HUES64 (cell line): Measurements from ENCODE around the gene CPSF3.
A peak's percentile ranks its signal among the peaks of the same experiment; 100 is the strongest.
"Not testable (repeated sequence)": the region's sequence is repeated elsewhere in the genome, so short reads cannot be mapped to it uniquely, and the experiment has no call there.

Source experiments
- H3K27ac ChIP-seq: 2 replicates; pipeline ENCODE4 v1.7.0; 2013; ENCODE audit warnings: low read depth, low read length, inconsistent platforms
- H3K27me3 ChIP-seq: 2 replicates; pipeline ENCODE4 v1.6.1; 2013; ENCODE audit warnings: mild to moderate bottlenecking, low read length; ENCODE audit not compliant: insufficient read depth
- H3K36me3 ChIP-seq: 2 replicates; pipeline ENCODE4 v1.6.1; 2013; ENCODE audit warnings: mild to moderate bottlenecking, low read length; ENCODE audit not compliant: insufficient read depth
- H3K4me1 ChIP-seq: 2 replicates; pipeline ENCODE4 v1.6.1; 2013; ENCODE audit warnings: mild to moderate bottlenecking, low read length, moderate library complexity; ENCODE audit not compliant: insufficient read depth
- H3K4me3 ChIP-seq: 2 replicates; pipeline ENCODE4 v1.5.1; 2013; ENCODE audit warnings: mild to moderate bottlenecking, low read length, moderate library complexity
- H3K9ac ChIP-seq: 2 replicates; pipeline ENCODE4 v1.6.1; 2013; ENCODE audit warnings: mild to moderate bottlenecking, low read depth, low read length
- H3K9me3 ChIP-seq: 2 replicates; pipeline ENCODE4 v1.6.1; 2013; ENCODE audit warnings: low read depth, low read length; ENCODE audit not compliant: insufficient read depth
- WGBS: fragments of 150-250, 120-280 bp; methylation state at CpG from one replicate; pipeline ENCODE4 v1.1.7; 2013; ENCODE audit warnings: missing lambda C conversion rate; 5-methylcytosine and 5-hydroxymethylcytosine counted together

Gene CPSF3

DNA sequence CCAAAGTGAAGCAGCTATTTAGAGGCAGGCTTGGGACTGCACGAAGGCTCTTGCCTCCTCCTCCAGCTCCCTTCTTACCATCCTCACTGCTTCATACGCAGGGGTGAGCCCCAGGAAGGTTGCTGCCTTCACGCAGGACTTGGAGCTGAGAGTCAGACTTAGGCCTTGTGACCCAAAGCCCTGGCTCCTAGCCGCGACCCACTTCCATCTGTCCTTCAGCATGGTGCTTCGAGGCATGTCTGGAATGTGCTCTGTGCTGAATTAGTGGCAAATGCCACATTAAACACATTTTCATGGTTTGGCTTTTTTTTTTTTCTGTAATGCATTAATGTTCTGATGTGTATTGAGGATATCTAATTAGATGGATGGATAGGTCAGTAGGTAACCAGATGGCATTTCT lies 37.6 kb upstream of the CPSF3 start:
- Histone ChIP-seq H3K36me3 (peaks cover 27% of the 10 kb centered on the region), H3K27me3 (no peaks in the 10 kb centered on the region), H3K9ac (no peak overlapping the region), H3K4me1 (no peaks in the 10 kb centered on the region), H3K4me3 (no peak overlapping the region), H3K9me3 (no peaks in the 10 kb centered on the region), H3K27ac (no peak overlapping the region)
- 93% methylated on average over 6 of the region's 6 CpGs for WGBS

DNA sequence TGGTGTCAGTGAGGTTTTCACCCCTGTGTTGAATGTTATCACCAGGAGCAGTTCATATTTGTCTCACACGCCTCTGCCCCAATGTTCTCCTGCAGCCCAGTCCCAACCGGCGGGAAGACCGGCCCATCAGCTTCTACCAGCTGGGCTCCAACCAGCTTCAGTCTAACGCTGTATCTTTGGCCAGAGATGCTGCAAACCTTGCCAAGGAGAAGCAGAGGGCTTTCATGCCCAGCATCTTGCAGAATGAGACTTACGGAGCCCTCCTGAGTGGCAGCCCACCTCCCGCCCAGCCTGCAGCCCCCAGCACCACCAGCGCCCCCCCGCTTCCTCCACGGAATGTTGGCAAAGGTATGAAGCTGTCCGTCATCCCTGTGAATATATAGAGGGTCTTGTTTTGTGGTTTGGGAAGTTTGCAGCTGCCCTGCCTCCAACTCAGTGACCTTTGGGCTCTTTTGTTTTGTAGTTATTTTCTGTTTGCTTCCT lies 35.2 kb upstream of the CPSF3 start:
- Histone ChIP-seq H3K36me3 (peaks cover 24% of the 10 kb centered on the region; the same call in 1 of the 2 replicates), H3K9ac (no peak overlapping the region)
- WGBS, result 96% methylated on average over 11 of the region's 11 CpGs

DNA sequence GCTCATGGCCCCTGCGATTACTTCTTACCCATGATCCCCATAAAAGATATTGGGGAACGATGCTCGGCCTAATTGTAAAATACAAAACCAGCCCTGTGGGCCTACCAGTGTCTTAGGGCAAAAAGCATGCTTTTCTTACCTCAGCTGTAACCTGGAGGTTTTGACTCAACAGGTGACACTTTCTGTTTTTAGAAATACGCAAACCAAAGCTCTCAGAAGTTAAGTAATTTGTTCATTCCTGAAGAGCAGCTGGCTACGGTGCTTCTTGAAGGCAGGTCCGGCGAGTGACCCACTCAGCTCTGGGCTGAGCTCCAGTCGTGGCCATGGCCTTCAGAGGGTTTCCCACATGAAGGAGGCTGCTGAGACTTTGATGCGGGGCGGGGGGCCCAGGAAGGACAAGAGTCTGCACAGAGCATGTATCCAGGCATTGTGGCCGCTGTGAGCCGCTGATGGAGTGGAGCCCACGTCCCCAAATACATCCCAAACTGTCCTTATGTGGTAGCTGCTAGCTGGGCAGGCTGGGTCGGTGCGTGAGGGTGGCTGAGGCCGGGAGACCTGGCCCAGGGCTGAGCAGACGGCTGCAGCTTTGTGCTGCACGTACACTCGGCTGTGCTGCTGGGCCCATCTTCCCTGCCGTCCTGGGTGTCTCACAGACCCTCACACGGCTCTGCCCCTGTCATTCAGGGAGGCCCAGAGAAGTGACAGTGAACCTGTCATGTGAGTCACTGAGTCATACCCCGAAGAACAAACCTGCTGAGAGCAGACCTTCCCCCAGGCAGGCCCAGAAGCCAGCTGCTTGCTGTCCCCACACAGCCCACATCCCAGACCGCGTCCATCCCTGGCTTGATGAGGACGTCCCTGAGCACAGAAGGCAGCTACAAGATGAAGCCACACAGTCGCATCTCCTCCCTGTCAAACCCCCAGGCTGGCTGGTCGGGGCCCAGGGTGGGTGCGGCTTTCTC lies 34.2 kb upstream of the CPSF3 start:
- no peaks in the 10 kb centered on the region for H3K9me3 ChIP-seq
- no peak overlapping the region for H3K4me3 ChIP-seq
- WGBS, result 90% methylated on average over 28 of the region's 28 CpGs
- peaks cover 15% of the 10 kb centered on the region; the same call in 1 of the 2 replicates for H3K4me1 ChIP-seq
- peaks cover 25% of the 10 kb centered on the region; the same call in 1 of the 2 replicates for H3K36me3 ChIP-seq
- H3K27me3 ChIP-seq, result no peaks in the 10 kb centered on the region
- H3K9ac ChIP-seq, result no peak overlapping the region
- H3K27ac ChIP-seq, result no peak overlapping the region

More for the DNA sequence above, 35.2 kb upstream of the CPSF3 start:
- H3K27ac ChIP-seq, result no peak overlapping the region
- H3K9me3 ChIP-seq, result no peaks in the 10 kb centered on the region
- no peaks in the 10 kb centered on the region for H3K27me3 ChIP-seq
- peaks cover 10% of the 10 kb centered on the region; the same call in 1 of the 2 replicates for H3K4me1 ChIP-seq
- H3K4me3 ChIP-seq, result no peak overlapping the region

DNA sequence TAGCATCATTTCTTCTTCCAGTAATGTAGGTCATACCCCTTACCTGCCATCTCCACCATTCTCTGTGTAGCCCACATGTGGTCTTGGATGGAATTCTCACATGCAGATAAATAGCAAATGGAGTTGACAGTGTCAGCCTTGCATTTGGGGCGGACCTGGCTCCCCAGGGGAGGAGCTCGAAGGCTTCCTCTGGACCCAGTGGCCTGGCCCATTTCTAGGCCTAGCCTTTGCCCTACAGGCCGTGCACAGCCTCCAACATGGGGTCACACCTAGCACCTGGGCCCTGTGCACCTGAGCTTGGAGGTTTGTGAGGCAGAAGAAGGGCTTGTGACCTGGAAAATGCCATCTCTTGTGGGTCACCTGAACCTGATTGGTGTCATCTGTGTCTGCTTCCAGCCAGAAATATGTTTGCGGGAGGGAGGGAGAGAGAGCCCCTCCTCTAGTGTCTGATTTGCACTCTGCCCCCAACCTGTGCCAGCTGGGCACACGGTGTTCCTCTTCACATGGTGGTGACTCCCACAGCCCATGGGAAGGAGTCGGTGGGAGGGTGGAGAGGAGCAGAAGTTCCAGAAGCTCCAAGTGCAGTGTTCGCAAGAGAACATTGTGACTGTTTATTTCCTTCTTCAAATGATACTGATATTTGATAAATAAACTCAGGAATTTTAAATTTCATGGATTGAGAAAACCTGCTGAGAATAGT lies 33.2 kb upstream of the CPSF3 start:
- 92% methylated on average over 6 of the region's 7 CpGs for WGBS
- Histone ChIP-seq H3K4me1 (peaks cover 15% of the 10 kb centered on the region; the same call in 1 of the 2 replicates), H3K27ac (no peak overlapping the region), H3K9ac (no peak overlapping the region), H3K27me3 (no peaks in the 10 kb centered on the region), H3K36me3 (peaks cover 27% of the 10 kb centered on the region; the same call in 1 of the 2 replicates), H3K4me3 (no peak overlapping the region), H3K9me3 (no peaks in the 10 kb centered on the region)

DNA sequence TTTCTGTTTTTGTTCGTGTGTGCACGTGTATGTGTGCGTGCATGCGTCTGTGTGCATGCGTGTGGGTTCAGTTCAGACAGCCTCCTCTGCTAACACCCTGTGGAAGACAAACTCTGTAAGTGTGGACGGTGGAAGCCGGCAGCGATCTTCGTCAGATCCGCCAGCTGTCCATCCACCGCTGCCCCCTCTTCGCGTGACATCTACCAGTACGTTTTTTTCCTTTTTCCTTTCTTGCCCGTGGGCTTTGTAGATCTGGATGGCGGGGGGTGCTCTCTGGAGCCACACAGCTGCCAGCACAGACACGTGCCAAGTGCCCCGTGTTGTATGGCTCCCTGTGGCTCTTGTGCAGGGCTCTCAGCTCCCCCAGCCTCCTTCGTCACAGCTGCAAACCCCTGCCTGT lies 32.5 kb upstream of the CPSF3 start:
- WGBS, result 95% methylated on average over 19 of the region's 19 CpGs
- no peaks in the 10 kb centered on the region for H3K9me3 ChIP-seq
- H3K27ac ChIP-seq, result no peak overlapping the region
- peaks cover 15% of the 10 kb centered on the region; the same call in 1 of the 2 replicates for H3K4me1 ChIP-seq
- H3K9ac ChIP-seq, result no peak overlapping the region
- no peaks in the 10 kb centered on the region for H3K27me3 ChIP-seq
- H3K4me3 ChIP-seq, result no peak overlapping the region
- H3K36me3 ChIP-seq, result peaks cover 23% of the 10 kb centered on the region; the same call in 1 of the 2 replicates

DNA sequence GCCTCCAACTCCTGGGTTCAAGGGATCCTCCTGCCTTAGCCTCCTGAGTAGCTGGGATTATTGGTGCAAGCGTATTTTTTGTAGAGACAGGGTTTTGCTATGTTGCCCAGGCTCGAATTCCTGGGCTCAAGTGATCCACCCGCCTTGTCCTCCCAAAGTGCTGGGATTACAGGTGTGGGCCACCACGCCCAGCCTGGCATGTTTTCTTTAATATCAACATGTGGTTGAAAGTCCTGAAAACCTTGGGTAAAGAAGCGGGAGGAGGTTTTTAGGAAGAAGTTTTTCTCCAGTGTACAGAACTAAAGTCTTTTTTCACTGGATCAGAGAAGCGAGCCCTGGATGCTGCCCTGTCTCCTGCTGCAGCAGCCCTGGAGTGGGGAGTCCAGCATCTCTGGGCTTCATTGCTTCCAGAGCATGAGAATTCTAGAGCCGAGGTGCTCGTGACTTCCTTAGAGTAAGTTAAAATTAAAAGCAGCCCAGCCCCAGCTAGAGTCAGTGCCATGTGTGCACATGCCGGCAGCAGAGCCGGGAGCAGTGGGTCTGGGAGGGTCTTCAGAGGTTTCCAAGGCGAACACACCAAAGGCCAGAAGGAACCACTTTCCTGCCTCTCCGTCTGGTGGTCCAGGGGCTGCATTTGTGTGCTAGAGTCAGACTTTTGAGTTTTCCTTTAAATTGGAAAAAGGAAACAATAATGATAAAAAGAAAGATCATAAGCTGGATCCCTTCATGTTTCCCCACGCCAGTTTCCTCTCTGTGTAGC lies 31.3 kb upstream of the CPSF3 start:
- no peaks in the 10 kb centered on the region for H3K9me3 ChIP-seq
- no peaks in the 10 kb centered on the region for H3K27me3 ChIP-seq
- H3K9ac ChIP-seq, result no peak overlapping the region
- no peak overlapping the region for H3K27ac ChIP-seq
- peaks cover 19% of the 10 kb centered on the region; the same call in 1 of the 2 replicates for H3K36me3 ChIP-seq
- H3K4me1 ChIP-seq, result peaks cover 15% of the 10 kb centered on the region; the same call in 1 of the 2 replicates
- no peak overlapping the region for H3K4me3 ChIP-seq
- WGBS, result 93% methylated on average over 13 of the region's 13 CpGs

DNA sequence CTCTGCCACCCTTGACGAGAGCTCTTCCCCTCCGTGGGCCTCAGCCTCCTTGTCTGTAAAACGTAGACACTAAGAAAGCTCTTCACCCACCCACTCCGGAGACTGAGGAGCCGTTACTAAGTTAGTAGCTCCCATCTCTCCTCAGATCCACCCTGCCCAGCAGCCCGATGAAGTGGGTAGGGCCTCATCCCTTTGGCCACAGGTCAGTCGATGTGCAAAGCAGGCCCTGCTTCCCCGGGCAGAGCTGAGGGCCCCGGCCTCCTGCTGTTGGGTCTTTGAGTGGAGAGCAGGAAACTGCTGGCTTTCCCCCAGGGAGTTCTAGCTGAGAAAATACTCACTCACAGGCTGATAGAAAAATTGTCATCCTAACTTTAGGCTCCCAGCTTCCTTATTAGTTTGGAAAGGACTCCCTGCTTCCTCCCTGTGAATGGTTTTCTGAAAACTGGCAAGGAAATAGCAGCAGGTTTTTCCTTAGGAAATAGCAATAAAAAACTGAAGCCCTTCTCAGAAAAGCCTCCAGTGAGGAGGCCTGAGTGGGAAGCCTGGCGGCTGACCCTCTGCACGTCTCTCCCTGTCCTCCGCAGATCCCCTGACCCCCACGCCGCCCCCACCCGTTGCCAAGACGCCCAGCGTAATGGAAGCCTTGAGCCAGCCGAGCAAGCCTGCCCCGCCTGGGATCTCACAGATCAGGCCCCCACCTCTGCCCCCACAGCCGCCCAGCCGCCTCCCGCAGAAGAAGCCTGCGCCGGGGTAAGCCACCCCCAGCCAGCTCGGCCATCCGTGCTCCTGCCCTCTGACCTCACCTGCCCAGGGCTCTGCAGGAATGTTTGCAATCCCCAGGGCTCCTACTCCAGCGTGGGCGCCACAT lies 30.3 kb upstream of the CPSF3 start:
- Histone ChIP-seq H3K4me1 (peaks cover 15% of the 10 kb centered on the region; the same call in 1 of the 2 replicates), H3K36me3 (peaks cover 18% of the 10 kb centered on the region; the same call in 1 of the 2 replicates), H3K27ac (peak overlapping the region; percentile 39; the same call in 1 of the 2 replicates), H3K27me3 (no peaks in the 10 kb centered on the region), H3K9me3 (no peaks in the 10 kb centered on the region), H3K9ac (no peak overlapping the region), H3K4me3 (no peak overlapping the region)
- 54% methylated on average over 28 of the region's 28 CpGs for WGBS

DNA sequence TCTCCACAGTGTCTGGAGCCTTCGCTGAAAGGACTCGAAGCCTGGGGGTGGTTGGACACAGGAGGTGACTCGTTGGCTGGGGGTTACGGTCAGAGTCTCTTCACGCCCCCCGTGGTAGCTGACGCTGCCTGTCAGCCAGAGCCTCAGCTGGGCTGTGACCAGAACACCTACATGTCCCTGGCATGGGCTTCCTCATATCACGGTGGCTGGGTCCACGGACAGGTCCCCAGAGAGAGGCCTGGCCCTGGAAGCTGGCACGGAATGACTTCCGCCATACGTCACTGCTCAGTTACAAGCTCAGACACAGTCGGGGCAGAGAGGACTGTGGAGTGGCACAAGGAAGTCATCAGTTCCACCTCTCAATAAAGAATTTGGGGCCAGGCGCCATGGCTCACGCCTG lies 28.6 kb upstream of the CPSF3 start:
- WGBS, result 96% methylated on average over 15 of the region's 15 CpGs
- Histone ChIP-seq H3K27me3 (no peaks in the 10 kb centered on the region), H3K27ac (no peak overlapping the region), H3K9me3 (no peaks in the 10 kb centered on the region), H3K36me3 (peaks cover 11% of the 10 kb centered on the region; the same call in 1 of the 2 replicates), H3K9ac (no peak overlapping the region), H3K4me3 (no peak overlapping the region), H3K4me1 (peaks cover 15% of the 10 kb centered on the region; the same call in 1 of the 2 replicates)

DNA sequence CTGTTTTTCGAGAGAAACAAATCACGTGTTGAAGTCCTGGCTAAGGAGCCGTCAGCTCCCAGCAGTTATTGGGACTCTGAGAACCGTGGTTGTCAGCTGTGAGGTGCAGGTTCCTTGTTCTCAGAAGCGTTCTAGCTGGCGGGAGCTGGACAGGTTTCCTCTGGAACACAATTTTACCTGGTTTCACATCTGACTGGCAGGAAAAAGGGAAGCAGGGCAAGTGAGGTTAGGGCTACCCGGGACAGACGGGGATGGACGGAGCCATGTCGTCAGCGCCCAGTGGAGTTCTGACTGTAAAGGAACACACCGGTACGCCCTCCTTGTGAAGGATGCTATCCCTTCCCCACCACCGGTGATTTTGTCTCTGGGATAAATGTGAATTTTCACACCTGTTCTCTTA lies 26.3 kb upstream of the CPSF3 start:
- 94% methylated on average over 14 of the region's 14 CpGs for WGBS
- Histone ChIP-seq H3K4me1 (peaks cover 19% of the 10 kb centered on the region; the same call in 1 of the 2 replicates), H3K27ac (no peak overlapping the region), H3K9ac (no peak overlapping the region), H3K4me3 (no peak overlapping the region), H3K27me3 (no peaks in the 10 kb centered on the region), H3K9me3 (no peaks in the 10 kb centered on the region), H3K36me3 (peaks cover 10% of the 10 kb centered on the region; the same call in 1 of the 2 replicates)

DNA sequence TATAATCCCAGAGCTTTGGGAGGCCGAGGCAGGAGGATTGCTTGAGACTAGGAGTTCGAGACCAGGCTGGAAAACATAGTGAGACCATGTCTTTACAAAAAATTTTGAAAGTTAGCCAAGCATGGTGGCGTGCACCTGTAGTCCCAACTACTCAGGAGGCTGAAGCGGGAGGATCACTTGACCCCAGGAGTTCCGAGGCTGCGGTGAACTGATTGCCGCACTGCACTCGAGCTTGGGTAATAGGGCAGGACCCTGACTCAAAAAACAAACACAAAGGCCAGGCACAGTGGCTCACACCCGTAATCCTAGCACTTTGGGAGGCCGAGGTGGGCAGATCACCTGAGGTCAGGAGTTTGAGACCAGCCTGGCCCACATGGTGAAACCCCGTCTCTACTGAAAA lies 25.2 kb upstream of the CPSF3 start:
- not testable (repeated sequence) for H3K4me1 ChIP-seq, H3K4me3 ChIP-seq, H3K9me3 ChIP-seq, H3K9ac ChIP-seq, H3K27ac ChIP-seq, H3K27me3 ChIP-seq
- H3K36me3 ChIP-seq, result peaks cover 17% of the 10 kb centered on the region
- 96% methylated on average over 11 of the region's 11 CpGs for WGBS
